Measurements from ENCODE around the gene SAV1. TPM values are rescaled to one million over a fixed set of nuclear protein-coding genes. Genes with fewer than 3 reads are reported as not detected.
A peak's percentile ranks its signal among the peaks of the same experiment; 100 is the strongest.

Gene SAV1
- total RNA-seq, 1 experiment from 2014 or later = 66.2 TPM

DNA sequence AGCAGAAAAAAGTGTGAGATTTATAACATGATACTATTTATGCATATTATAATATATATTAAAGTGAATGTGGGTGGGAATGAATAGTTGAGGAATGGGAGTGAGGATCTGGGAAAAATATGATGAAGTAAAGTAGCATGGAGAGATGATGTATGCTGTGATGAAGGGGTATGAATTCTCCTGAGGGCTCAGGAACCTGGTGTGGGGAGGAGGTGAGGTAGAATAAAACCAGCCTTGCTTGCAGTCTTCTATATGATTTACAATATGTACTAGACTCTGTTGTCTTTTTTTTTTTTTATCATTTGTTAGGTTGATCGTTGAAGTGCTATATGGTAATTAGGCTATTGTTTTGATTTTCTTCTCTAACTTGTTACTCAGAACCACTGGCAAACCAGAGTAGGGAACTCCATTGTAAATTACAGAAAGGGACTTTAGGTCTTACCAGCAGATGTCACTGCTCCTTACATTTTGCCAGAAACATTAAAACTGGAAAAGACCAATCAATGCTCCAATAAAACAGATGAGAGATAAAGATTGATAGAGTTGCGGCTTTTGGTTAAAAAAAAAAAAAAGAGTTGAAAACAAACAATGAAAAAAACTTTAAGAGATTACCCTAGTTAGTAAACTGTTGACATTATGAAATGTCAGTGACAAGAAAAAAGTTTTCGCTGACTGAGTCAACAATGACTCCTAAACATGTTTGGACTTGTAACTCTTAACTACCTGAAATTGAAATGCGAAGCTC lies 68.2 kb downstream of the SAV1 start:
- TF ChIP-seq, protein P1, sequence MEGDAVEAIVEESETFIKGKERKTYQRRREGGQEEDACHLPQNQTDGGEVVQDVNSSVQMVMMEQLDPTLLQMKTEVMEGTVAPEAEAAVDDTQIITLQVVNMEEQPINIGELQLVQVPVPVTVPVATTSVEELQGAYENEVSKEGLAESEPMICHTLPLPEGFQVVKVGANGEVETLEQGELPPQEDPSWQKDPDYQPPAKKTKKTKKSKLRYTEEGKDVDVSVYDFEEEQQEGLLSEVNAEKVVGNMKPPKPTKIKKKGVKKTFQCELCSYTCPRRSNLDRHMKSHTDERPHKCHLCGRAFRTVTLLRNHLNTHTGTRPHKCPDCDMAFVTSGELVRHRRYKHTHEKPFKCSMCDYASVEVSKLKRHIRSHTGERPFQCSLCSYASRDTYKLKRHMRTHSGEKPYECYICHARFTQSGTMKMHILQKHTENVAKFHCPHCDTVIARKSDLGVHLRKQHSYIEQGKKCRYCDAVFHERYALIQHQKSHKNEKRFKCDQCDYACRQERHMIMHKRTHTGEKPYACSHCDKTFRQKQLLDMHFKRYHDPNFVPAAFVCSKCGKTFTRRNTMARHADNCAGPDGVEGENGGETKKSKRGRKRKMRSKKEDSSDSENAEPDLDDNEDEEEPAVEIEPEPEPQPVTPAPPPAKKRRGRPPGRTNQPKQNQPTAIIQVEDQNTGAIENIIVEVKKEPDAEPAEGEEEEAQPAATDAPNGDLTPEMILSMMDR (conservative IDR thresholded peaks at IDR 0.05; ENCODE audit: low read depth, low read length) = peak; percentile 92
- TF ChIP-seq EZH2phosphoT487 (IDR thresholded peaks at IDR 0.05; ENCODE audit: borderline replicate concordance, low read length) (no peak), EZH2 (IDR thresholded peaks at IDR 0.05; ENCODE audit: low read length, unreplicated experiment) (no peak)
- ChIA-PET POLR2A (ENCODE audit: unreplicated experiment) (interaction anchor here (0.6 to 0.9 kb wide), 4 partner anchors 77 to 261 kb away, joined by 3 to 20 read pairs (median 6); no protein-coding TSS in a partner anchor), CTCF (interaction anchor here (0.5 to 2.9 kb wide), 20 partner anchors 14 to 260 kb away, joined by 3 to 30 read pairs (median 4); partner anchors contain the start of genes ATL1 and SAV1)
- ATAC-seq = peak; percentile 66
- H3F3A ChIP-seq (ENCODE audit: low read length, unreplicated experiment) = no peaks in the 10 kb centered on the region
- H2AFZ ChIP-seq (ENCODE audit: low read length) = no peak overlapping the region
- H4K20me1 ChIP-seq (ENCODE audit: low read length) = no peaks in the 10 kb centered on the region
- H3K4me3 ChIP-seq (ENCODE audit: low read length) = peak overlapping the region; percentile 30; the same call in 1 of the 2 replicates
- peak overlapping the region; percentile 26; the same call in 1 of the 2 replicates for H3K9ac ChIP-seq (ENCODE audit: low read length)
- no peaks in the 10 kb centered on the region for H3K9me2 ChIP-seq (replicated peaks; ENCODE audit: low read length)
- intact Hi-C loops (cut with micrococcal nuclease) = loop anchor here (1.0 to 5.0 kb wide), 10 partner anchors 19 to 279 kb away; no protein-coding TSS in a partner anchor
- no TSS peak for BruUV-seq (replicated peaks)
- H3K79me2 ChIP-seq (ENCODE audit: low read length) = no peaks in the 10 kb centered on the region
- no peaks in the 10 kb centered on the region for H3K27me3 ChIP-seq (ENCODE audit: low read length)
- H3K36me3 ChIP-seq (ENCODE audit: low read depth, low read length) = no peaks in the 10 kb centered on the region
- peaks cover 32% of the 10 kb centered on the region for H3K4me1 ChIP-seq (ENCODE audit: insufficient read depth, low read length)
- no peaks in the 10 kb centered on the region for H3K9me3 ChIP-seq (ENCODE audit: low read length)
- DNase-seq = peak; percentile 86
- H3K27ac ChIP-seq (ENCODE audit: low read length) = peak overlapping the region; percentile 44
- peak overlapping the region; percentile 74 for H3K4me2 ChIP-seq (ENCODE audit: low read length)

DNA sequence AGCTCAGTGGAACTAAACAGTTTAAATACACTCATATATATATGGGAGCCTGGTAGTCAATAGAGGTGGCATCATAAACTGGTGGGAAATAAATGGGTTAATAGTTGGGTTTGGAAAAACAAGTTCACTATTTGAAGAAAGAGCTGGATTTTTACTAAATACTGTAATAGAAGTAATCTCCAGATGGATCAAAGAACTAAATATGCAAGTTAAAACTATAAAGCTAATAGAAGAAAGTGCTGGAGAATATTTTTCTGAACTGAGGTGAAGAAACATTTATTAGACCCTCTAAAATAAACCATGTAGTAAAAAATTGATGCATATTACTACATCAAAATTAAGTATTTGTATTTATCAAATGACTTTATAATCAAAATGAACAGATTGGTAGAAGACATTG lies 69.3 kb downstream of the SAV1 start:
- POLR2A ChIA-PET (ENCODE audit: unreplicated experiment) = interaction anchor here (0.6 kb wide), 1 partner anchor 165 kb away, joined by 5 read pairs; no protein-coding TSS in a partner anchor

More for the DNA sequence above, 69.3 kb downstream of the SAV1 start:
- Histone ChIP-seq H3K4me2 (ENCODE audit: low read length) (no peak overlapping the region), H3K4me3 (ENCODE audit: low read length) (no peak overlapping the region), H3K4me1 (ENCODE audit: insufficient read depth, low read length) (peaks cover 32% of the 10 kb centered on the region), H3K27me3 (ENCODE audit: low read length) (no peaks in the 10 kb centered on the region), H2AFZ (ENCODE audit: low read length) (no peak overlapping the region), H3F3A (ENCODE audit: low read length, unreplicated experiment) (no peaks in the 10 kb centered on the region), H4K20me1 (ENCODE audit: low read length) (no peaks in the 10 kb centered on the region), H3K79me2 (ENCODE audit: low read length) (no peaks in the 10 kb centered on the region), H3K27ac (ENCODE audit: low read length) (no peak overlapping the region), H3K9me3 (ENCODE audit: low read length) (no peaks in the 10 kb centered on the region), H3K9me2 (replicated peaks; ENCODE audit: low read length) (no peaks in the 10 kb centered on the region), H3K9ac (ENCODE audit: low read length) (no peak overlapping the region), H3K36me3 (ENCODE audit: low read depth, low read length) (no peaks in the 10 kb centered on the region)
- no TSS peak for BruUV-seq (replicated peaks)
- no peak for ATAC-seq
- TF ChIP-seq EZH2 (IDR thresholded peaks at IDR 0.05; ENCODE audit: low read length, unreplicated experiment) = no peak
- TF ChIP-seq, protein P1 (conservative IDR thresholded peaks at IDR 0.05; ENCODE audit: low read depth, low read length) = no peak
- no peak for TF ChIP-seq EZH2phosphoT487 (IDR thresholded peaks at IDR 0.05; ENCODE audit: borderline replicate concordance, low read length)
- CTCF ChIA-PET = interaction anchor here (0.7 kb wide), 1 partner anchor 104 kb away, joined by 3 read pairs; no protein-coding TSS in a partner anchor
- intact Hi-C loops (cut with micrococcal nuclease) = no loop called here
- DNase-seq = no peak

Measured in PC-3 (cell line).